GM10847 (cell line): Measurements from ENCODE around the gene ADAMTS17.

ENCODE experiments used
- POLR2A ChIP-seq: IDR thresholded peaks from 2 replicates; pipeline ENCODE4 v1.6.1; 2011; ENCODE audit not compliant: insufficient read length; ENCODE audit errors: extremely low read depth

ADAMTS17 gene

GRCh38 chr15:100026041-100026440 lies 315.7 kb downstream of the ADAMTS17 start:
- TF ChIP-seq POLR2A = no peak

- TF ChIP-seq POLR2A = no peak
These were observed 319.0 kb downstream of the ADAMTS17 start for GRCh38 chr15:100022806-100023205.

- TF ChIP-seq POLR2A = no peak
These were observed 319.4 kb downstream of the ADAMTS17 start for GRCh38 chr15:100022391-100022790.

- no peak for TF ChIP-seq POLR2A
These were observed 320.1 kb downstream of the ADAMTS17 start for GRCh38 chr15:100021653-100022052.

- no peak for TF ChIP-seq POLR2A
These were observed 321.2 kb downstream of the ADAMTS17 start for GRCh38 chr15:100020614-100021013.

- no peak for TF ChIP-seq POLR2A
These were observed 321.6 kb downstream of the ADAMTS17 start for GRCh38 chr15:100020189-100020588.

GRCh38 chr15:100019601-100020000 lies 322.2 kb downstream of the ADAMTS17 start:
- no peak for TF ChIP-seq POLR2A

GRCh38 chr15:100018191-100018590 lies 323.6 kb downstream of the ADAMTS17 start:
- TF ChIP-seq POLR2A = no peak

GRCh38 chr15:100017140-100017539 lies 324.6 kb downstream of the ADAMTS17 start:
- TF ChIP-seq POLR2A = no peak

GRCh38 chr15:100016632-100017031 lies 325.1 kb downstream of the ADAMTS17 start:
- TF ChIP-seq POLR2A = no peak

GRCh38 chr15:100011235-100011634 lies 330.5 kb downstream of the ADAMTS17 start:
- TF ChIP-seq POLR2A = no peak

- no peak for TF ChIP-seq POLR2A
These were observed 332.4 kb downstream of the ADAMTS17 start for GRCh38 chr15:100009372-100009771.

GRCh38 chr15:100008258-100008657 lies 333.5 kb downstream of the ADAMTS17 start:
- no peak for TF ChIP-seq POLR2A

- TF ChIP-seq POLR2A = no peak
These were observed 334.2 kb downstream of the ADAMTS17 start for GRCh38 chr15:100007609-100008008.

GRCh38 chr15:100005715-100006114 lies 336.1 kb downstream of the ADAMTS17 start:
- TF ChIP-seq POLR2A = no peak

GRCh38 chr15:100005013-100005412 lies 336.8 kb downstream of the ADAMTS17 start:
- TF ChIP-seq POLR2A = no peak

- TF ChIP-seq POLR2A = no peak
These were observed 338.8 kb downstream of the ADAMTS17 start for GRCh38 chr15:100002787-100003536.
